HEK293 (cell line): ENCODE measurements around the gene ZAP70.

ENCODE experiments used
- SCRT2 ChIP-seq: fragments of 450-650 bp; formaldehyde crosslinking; IDR thresholded peaks from 2 replicates; pipeline ENCODE4 v1.5.1; 2016; ENCODE audit warnings: missing biosample characterization, missing genetic modification characterization
- ZNF555 ChIP-seq: fragments of 450-650 bp; formaldehyde crosslinking; conservative IDR thresholded peaks from 2 replicates; pipeline ENCODE4 v1.5.1; 2017; ENCODE audit warnings: missing biosample characterization, mild to moderate bottlenecking, missing genetic modification characterization, inconsistent platforms
- TF ChIP-seq, protein P1 (sequence below): IDR thresholded peaks from 2 replicates; pipeline ENCODE4 v1.6.1; 2011; ENCODE audit warnings: mild to moderate bottlenecking, low read depth, low read length, borderline replicate concordance

DNA sequence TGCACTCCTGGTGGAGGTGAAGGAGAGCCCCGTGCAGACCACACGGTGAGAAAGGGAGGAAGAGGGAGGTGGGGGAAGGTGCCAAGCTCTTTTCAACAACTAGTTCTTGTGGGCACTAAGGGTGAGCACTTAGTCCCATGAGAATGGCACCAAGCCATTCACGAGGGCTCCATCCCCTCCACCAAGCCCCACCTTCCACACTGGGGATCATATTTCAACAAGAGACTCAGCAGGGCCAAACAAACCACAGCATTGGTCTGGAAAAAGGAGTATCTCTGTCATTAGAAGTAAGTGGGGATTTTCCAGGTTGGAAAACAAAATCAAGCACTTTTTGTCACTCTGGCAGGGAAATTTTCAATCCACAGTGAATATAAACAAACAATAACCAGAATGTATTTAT lies 38.4 kb downstream of the ZAP70 start:
- no peak for TF ChIP-seq SCRT2 (tag by site-specific recombination)
- no peak for TF ChIP-seq ZNF555
- TF ChIP-seq, protein P1, sequence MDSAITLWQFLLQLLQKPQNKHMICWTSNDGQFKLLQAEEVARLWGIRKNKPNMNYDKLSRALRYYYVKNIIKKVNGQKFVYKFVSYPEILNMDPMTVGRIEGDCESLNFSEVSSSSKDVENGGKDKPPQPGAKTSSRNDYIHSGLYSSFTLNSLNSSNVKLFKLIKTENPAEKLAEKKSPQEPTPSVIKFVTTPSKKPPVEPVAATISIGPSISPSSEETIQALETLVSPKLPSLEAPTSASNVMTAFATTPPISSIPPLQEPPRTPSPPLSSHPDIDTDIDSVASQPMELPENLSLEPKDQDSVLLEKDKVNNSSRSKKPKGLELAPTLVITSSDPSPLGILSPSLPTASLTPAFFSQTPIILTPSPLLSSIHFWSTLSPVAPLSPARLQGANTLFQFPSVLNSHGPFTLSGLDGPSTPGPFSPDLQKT: no peak
